ENCODE data around the gene ZFX.
"Not testable (repeated sequence)": the region's sequence is repeated elsewhere in the genome, so short reads cannot be mapped to it uniquely, and the experiment has no call there.

The ZFX gene

GRCh38 chrX:24153178-24153795 lies 3.8 kb downstream of the ZFX start:
- DNase-seq (ENCODE audit: low read depth) = peak; percentile 32

GRCh38 chrX:24153796-24154189 lies 4.3 kb downstream of the ZFX start:
- DNase-seq (ENCODE audit: low read depth) = no peak

- peak; percentile 62 for DNase-seq (ENCODE audit: low read depth)
Observed at GRCh38 chrX:24154490-24155034, 5.0 kb downstream of the ZFX start.

- DNase-seq (ENCODE audit: low read depth) = not testable (repeated sequence)
Observed at GRCh38 chrX:24155747-24156146, 6.2 kb downstream of the ZFX start.

GRCh38 chrX:24156177-24156576 lies 6.6 kb downstream of the ZFX start:
- no peak for DNase-seq (ENCODE audit: low read depth)

- DNase-seq (ENCODE audit: low read depth) = no peak
Observed at GRCh38 chrX:24158881-24159280, 9.4 kb downstream of the ZFX start.

GRCh38 chrX:24166078-24166477 lies 16.5 kb downstream of the ZFX start:
- peak; percentile 34 for DNase-seq (ENCODE audit: low read depth)

GRCh38 chrX:24167719-24168472 lies 18.4 kb downstream of the ZFX start:
- DNase-seq (ENCODE audit: low read depth) = no peak

- DNase-seq (ENCODE audit: low read depth) = no peak
Observed at GRCh38 chrX:24168807-24169206, 19.3 kb downstream of the ZFX start.

- no peak for DNase-seq (ENCODE audit: low read depth)
Observed at GRCh38 chrX:24169211-24169610, 19.7 kb downstream of the ZFX start.

GRCh38 chrX:24173115-24173847 lies 23.8 kb downstream of the ZFX start:
- no peak for DNase-seq (ENCODE audit: low read depth)

- DNase-seq (ENCODE audit: low read depth) = no peak
Observed at GRCh38 chrX:24175276-24175675, 25.7 kb downstream of the ZFX start.

GRCh38 chrX:24178441-24178840 lies 28.9 kb downstream of the ZFX start:
- no peak for DNase-seq (ENCODE audit: low read depth)

- peak; percentile 54 for DNase-seq (ENCODE audit: low read depth)
Observed at GRCh38 chrX:24184018-24184417, 34.5 kb downstream of the ZFX start.

- DNase-seq (ENCODE audit: low read depth) = no peak
Observed at GRCh38 chrX:24186483-24186882, 37.0 kb downstream of the ZFX start.

- DNase-seq (ENCODE audit: low read depth) = no peak
Observed at GRCh38 chrX:24186986-24187385, 37.5 kb downstream of the ZFX start.

GRCh38 chrX:24189490-24189889 lies 40.0 kb downstream of the ZFX start:
- no peak for DNase-seq (ENCODE audit: low read depth)

- peak; percentile 79 for DNase-seq (ENCODE audit: low read depth)
Observed at GRCh38 chrX:24190500-24191156, 41.1 kb downstream of the ZFX start.

GRCh38 chrX:24196509-24196908 lies 47.0 kb downstream of the ZFX start:
- DNase-seq (ENCODE audit: low read depth) = no peak

GRCh38 chrX:24198101-24198500 lies 48.6 kb downstream of the ZFX start:
- no peak for DNase-seq (ENCODE audit: low read depth)

GRCh38 chrX:24200133-24200532 lies 50.6 kb downstream of the ZFX start:
- DNase-seq (ENCODE audit: low read depth) = no peak

GRCh38 chrX:24201216-24201615 lies 51.7 kb downstream of the ZFX start:
- DNase-seq (ENCODE audit: low read depth) = no peak

All from fibroblast of gingiva (primary cell).